OCI-LY1 (cell line): Measurements from ENCODE around the gene LNP1.

Source experiments
- H2AFZ ChIP-seq: fragments of 200-600 bp; sonication (generic), shearing (Covaris generic); 2 replicates; pipeline ENCODE4 v1.6.0; 2014; ENCODE audit warnings: antibody characterized with exemption, mild to moderate bottlenecking, low read length
- H3F3A ChIP-seq: fragments of 200-600 bp; sonication (generic), shearing (Covaris generic); 2 replicates; pipeline ENCODE4 v1.6.0; 2014; ENCODE audit warnings: mild to moderate bottlenecking, antibody characterized with exemption, low read length, moderate library complexity; ENCODE audit not compliant: insufficient read depth
- H3K27ac ChIP-seq: fragments of 200-600 bp; sonication (generic); 2 replicates; pipeline ENCODE4 v1.5.1; 2014; ENCODE audit warnings: low read length, mixed run types, mild to moderate bottlenecking, low read depth; ENCODE audit not compliant: poor library complexity, severe bottlenecking
- H3K27me3 ChIP-seq: fragments of 200-600 bp; sonication (generic); 2 replicates; pipeline ENCODE4 v1.6.0; 2014; ENCODE audit warnings: antibody characterized with exemption, mild to moderate bottlenecking, low read length, moderate library complexity; ENCODE audit not compliant: insufficient read depth
- H3K36me3 ChIP-seq: fragments of 200-600 bp; sonication (generic); 2 replicates; pipeline ENCODE4 v1.6.1; 2014; ENCODE audit warnings: mild to moderate bottlenecking, antibody characterized with exemption, low read length, moderate library complexity, mixed read lengths; ENCODE audit not compliant: insufficient read depth
- H3K4me1 ChIP-seq: fragments of 200-600 bp; sonication (generic); 2 replicates; pipeline ENCODE4 v1.5.1; 2014; ENCODE audit warnings: mild to moderate bottlenecking, low read length, moderate library complexity; ENCODE audit not compliant: insufficient read depth, severe bottlenecking
- H3K4me2 ChIP-seq: fragments of 200-600 bp; sonication (generic), shearing (Covaris generic); 2 replicates; pipeline ENCODE4 v1.6.1; 2014; ENCODE audit warnings: low read length
- H3K4me3 ChIP-seq: fragments of 200-600 bp; sonication (generic); 2 replicates; pipeline ENCODE4 v1.5.1; 2014; ENCODE audit warnings: low read length, low read depth, mild to moderate bottlenecking, mixed read lengths; ENCODE audit not compliant: poor library complexity, severe bottlenecking
- H3K79me2 ChIP-seq: fragments of 200-600 bp; shearing (Covaris generic); 2 replicates; pipeline ENCODE4 v1.6.1; 2016; ENCODE audit warnings: mixed run types, low read length, mixed read lengths; ENCODE audit not compliant: insufficient read depth
- H3K9ac ChIP-seq: fragments of 200-600 bp; sonication (generic), shearing (Covaris generic); 2 replicates; pipeline ENCODE4 v1.6.1; 2014; ENCODE audit warnings: mild to moderate bottlenecking, low read length, mixed read lengths
- H3K9me2 ChIP-seq: fragments of 200-600 bp; sonication (generic), shearing (Covaris generic); 2 replicates; pipeline ENCODE4 v1.6.1; 2014; ENCODE audit warnings: low read depth, mild to moderate bottlenecking, low read length, mixed read lengths
- H3K9me3 ChIP-seq: fragments of 200-600 bp; shearing (Covaris generic); 2 replicates; pipeline ENCODE4 v1.6.1; 2014; ENCODE audit warnings: low read length, mixed read lengths
- H4K20me1 ChIP-seq: fragments of 200-600 bp; sonication (generic), shearing (Covaris generic); 2 replicates; pipeline ENCODE4 v1.6.0; 2016; ENCODE audit warnings: mild to moderate bottlenecking, low read length; ENCODE audit not compliant: insufficient read depth
- EZH2 ChIP-seq: fragments of 200-600 bp; sonication (generic), shearing (Covaris generic); IDR thresholded peaks from 2 replicates; pipeline ENCODE4 v1.8.0; 2017; ENCODE audit warnings: borderline replicate concordance, mixed run types, mild to moderate bottlenecking, antibody characterized with exemption, low read length, moderate library complexity, mixed read lengths
- TF ChIP-seq, protein P1 (sequence below): fragments of 200-600 bp; sonication (generic), shearing (Covaris generic); IDR thresholded peaks from 2 replicates; pipeline ENCODE4 v1.5.1; 2017; ENCODE audit warnings: mild to moderate bottlenecking, antibody characterized with exemption, low read length, moderate library complexity, mixed read lengths

LNP1 gene

DNA sequence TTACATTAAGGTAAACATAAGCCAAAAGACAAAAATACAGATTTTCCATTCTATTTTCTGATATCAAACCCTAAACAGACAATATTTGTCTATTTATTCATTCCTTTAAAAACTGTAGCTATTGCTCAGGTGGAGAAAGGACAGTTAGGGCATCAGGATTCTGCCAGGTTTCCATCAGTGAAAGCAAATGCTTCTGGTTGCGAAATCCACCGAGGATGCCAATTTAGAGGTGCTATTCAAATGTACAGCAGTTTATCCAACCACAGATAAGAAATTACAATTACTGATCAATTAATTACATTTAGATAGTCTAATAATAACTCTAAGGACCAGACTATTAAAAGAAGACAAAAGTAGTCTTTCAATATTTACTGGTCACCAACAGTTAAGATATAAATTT, 4.4 kb upstream of the LNP1 start:
- H3K4me2 ChIP-seq: no peak overlapping the region
- no peak for TF ChIP-seq EZH2
- TF ChIP-seq, protein P1, sequence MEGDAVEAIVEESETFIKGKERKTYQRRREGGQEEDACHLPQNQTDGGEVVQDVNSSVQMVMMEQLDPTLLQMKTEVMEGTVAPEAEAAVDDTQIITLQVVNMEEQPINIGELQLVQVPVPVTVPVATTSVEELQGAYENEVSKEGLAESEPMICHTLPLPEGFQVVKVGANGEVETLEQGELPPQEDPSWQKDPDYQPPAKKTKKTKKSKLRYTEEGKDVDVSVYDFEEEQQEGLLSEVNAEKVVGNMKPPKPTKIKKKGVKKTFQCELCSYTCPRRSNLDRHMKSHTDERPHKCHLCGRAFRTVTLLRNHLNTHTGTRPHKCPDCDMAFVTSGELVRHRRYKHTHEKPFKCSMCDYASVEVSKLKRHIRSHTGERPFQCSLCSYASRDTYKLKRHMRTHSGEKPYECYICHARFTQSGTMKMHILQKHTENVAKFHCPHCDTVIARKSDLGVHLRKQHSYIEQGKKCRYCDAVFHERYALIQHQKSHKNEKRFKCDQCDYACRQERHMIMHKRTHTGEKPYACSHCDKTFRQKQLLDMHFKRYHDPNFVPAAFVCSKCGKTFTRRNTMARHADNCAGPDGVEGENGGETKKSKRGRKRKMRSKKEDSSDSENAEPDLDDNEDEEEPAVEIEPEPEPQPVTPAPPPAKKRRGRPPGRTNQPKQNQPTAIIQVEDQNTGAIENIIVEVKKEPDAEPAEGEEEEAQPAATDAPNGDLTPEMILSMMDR: no peak
- H4K20me1 ChIP-seq: no peaks in the 10 kb centered on the region

DNA sequence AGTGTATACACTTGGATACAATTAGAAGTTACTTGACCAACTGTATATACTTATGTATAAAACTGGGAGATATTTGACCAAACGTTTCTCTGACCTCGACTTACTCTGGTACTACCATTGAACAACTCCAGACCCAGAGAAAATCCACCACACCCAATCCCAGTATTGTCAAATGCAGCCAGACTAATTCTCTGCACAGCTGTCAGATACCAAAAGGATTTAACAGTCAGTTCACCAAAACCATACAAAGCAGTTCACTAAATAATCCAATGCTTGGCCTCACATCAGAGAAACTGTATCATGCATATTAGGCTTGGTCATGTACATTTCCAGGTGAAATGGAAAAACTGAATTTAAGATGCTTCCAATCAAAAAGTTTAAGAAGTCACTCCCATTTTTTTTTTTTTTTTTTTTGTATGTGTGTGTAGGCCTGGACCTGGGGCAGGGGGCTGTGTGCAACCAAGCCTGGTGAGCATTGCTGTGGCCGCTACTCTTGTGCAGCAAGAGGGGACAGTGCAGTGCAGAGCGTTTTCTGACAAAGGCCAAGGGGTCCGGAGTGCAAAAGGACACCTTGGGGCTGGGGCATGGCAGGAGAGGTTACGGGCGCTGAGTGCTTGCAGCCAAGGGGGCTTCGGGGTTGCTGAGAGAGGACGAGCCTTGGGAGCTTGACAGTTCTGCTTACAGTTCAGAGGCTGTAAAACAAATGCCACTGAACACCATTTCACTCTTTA, 1.8 kb upstream of the LNP1 start:
- Histone ChIP-seq H3K4me2 (peak overlapping the region; percentile 95), H4K20me1 (no peaks in the 10 kb centered on the region), H3K9me3 (no peaks in the 10 kb centered on the region), H3K36me3 (peaks cover 18% of the 10 kb centered on the region; the same call in 1 of the 2 replicates), H3K27ac (no peak overlapping the region), H3K9ac (peak overlapping the region; percentile 85), H3K4me1 (peaks cover 57% of the 10 kb centered on the region), H3K79me2 (peaks cover 74% of the 10 kb centered on the region), H3K27me3 (no peaks in the 10 kb centered on the region), H3F3A (0 out of 2 replicates have a peak, but pooled peaks cover 3% of the 10 kb centered on the region), H3K9me2 (no peaks in the 10 kb centered on the region), H2AFZ (no peak overlapping the region), H3K4me3 (peak overlapping the region; percentile 94)
- TF ChIP-seq, protein P1: no peak
- TF ChIP-seq EZH2: no peak

More for the DNA sequence above, 4.4 kb upstream of the LNP1 start:
- H3K79me2 ChIP-seq: peaks cover 88% of the 10 kb centered on the region
- no peaks in the 10 kb centered on the region for H3K9me2 ChIP-seq
- H3K36me3 ChIP-seq: peaks cover 37% of the 10 kb centered on the region
- H3K4me1 ChIP-seq: peaks cover 32% of the 10 kb centered on the region
- H3K4me3 ChIP-seq: no peak overlapping the region
- H3K27me3 ChIP-seq: no peaks in the 10 kb centered on the region
- H3K9ac ChIP-seq: no peak overlapping the region
- H3F3A ChIP-seq: 0 out of 2 replicates have a peak, but pooled peaks cover 3% of the 10 kb centered on the region
- H3K27ac ChIP-seq: no peak overlapping the region
- no peaks in the 10 kb centered on the region for H3K9me3 ChIP-seq
- H2AFZ ChIP-seq: no peak overlapping the region

DNA sequence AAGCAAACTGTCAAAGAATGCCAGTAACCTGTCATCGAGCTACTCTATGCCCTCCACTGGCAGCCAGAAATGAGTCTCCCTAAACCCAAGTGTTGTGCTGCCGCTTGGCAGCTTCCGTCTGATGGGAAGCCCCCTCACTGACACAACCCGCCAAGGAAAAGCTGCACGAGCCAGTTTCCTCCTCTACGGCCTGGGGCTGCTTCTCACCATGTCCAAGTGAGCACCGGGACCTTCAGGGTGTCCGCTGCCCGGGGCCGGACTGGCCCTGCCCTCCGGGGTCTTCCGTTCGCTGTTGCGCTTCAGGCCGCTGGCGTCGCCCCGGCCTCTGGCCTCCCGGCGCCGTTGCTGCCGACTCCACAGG, 940 bp upstream of the LNP1 start:
- Histone ChIP-seq H3K79me2 (peaks cover 65% of the 10 kb centered on the region), H4K20me1 (no peaks in the 10 kb centered on the region), H3K9me2 (no peaks in the 10 kb centered on the region), H3K4me2 (peak overlapping the region; percentile 95), H2AFZ (no peak overlapping the region), H3K36me3 (peaks cover 16% of the 10 kb centered on the region; the same call in 1 of the 2 replicates), H3K27me3 (no peaks in the 10 kb centered on the region), H3K9ac (peak overlapping the region; percentile 85), H3K9me3 (no peaks in the 10 kb centered on the region), H3K27ac (peak overlapping the region; percentile 15), H3K4me3 (peak overlapping the region; percentile 94), H3K4me1 (peaks cover 57% of the 10 kb centered on the region), H3F3A (0 out of 2 replicates have a peak, but pooled peaks cover 3% of the 10 kb centered on the region)
- TF ChIP-seq, protein P1: no peak
- no peak for TF ChIP-seq EZH2
